HCT116 (cell line): ENCODE measurements around the gene RCE1. TPM values are rescaled to one million over a fixed set of nuclear protein-coding genes. Genes with fewer than 3 reads are reported as not detected.

ENCODE experiments used
- ATAC-seq: fragments of 200-7000 bp; cut with Tn5 transposase; 2 replicates; pipeline ENCODE4 v1.9.1; 2020; ENCODE audit warnings: mild to moderate bottlenecking, moderate library complexity
- BruUV-seq: library from RNA; stranded (reverse); fragments of 400-500 nt; replicated peaks from 2 replicates; lab custom pipeline; 2021; lab: Mats Ljungman, UMichigan
- CTCF ChIA-PET: fragments of 300-600 bp; sonication (Branson Sonifier 250); formaldehyde crosslinking; loops from one replicate; lab custom pipeline; 2021; ENCODE audit warnings: antibody characterized with exemption; lab: Charles Lee
- POLR2A ChIA-PET: fragments of 300-600, 350-600 bp; sonication (Branson Sonifier 250); formaldehyde crosslinking; loops from one replicate; lab custom pipeline; 2021; ENCODE audit warnings: antibody characterized with exemption; lab: Charles Lee
- RAD21 ChIA-PET, 2 experiments: fragments of 300-600 bp; sonication (Branson Sonifier 250); formaldehyde crosslinking; loops; one replicate each; lab custom pipeline; 2023; ENCODE audit warnings: low total read pairs in 2 of 2; ENCODE audit not compliant: uncharacterized antibody in 2 of 2, unreplicated experiment in 2 of 2, low non-redundant PET in 1 of 2; lab: Charles Lee
- DNase-seq: peaks from one replicate; pipeline ENCODE4 v3.0.0-alpha.2; 2010; ENCODE audit warnings: low read depth, low spot score
- H2AFZ ChIP-seq: fragments of 200-600 bp; shearing (Covaris generic), sonication (generic); 2 replicates; pipeline ENCODE4 v1.6.1; 2017; ENCODE audit warnings: low read depth, mixed run types, mixed read lengths, antibody characterized with exemption, low read length; ENCODE audit not compliant: poor library complexity, severe bottlenecking
- H3K27ac ChIP-seq: 2 replicates; pipeline ENCODE4 v1.5.1; 2012; ENCODE audit warnings: low read depth, low read length
- H3K27me3 ChIP-seq: fragments of 200-600 bp; sonication (generic); 2 replicates; pipeline ENCODE4 v1.6.1; 2016; ENCODE audit warnings: mixed run types, low read length, mixed read lengths; ENCODE audit not compliant: insufficient read depth
- H3K36me3 ChIP-seq, 2 experiments: fragments of 200-500 bp in 1 of 2; fragments of 200-600 bp in 1 of 2; sonication (Bioruptor generic) in 1 of 2; sonication (generic) in 1 of 2; 2 replicates each; pipeline versions ENCODE4 v1.5.1 to v1.6.1; 2014 to 2016; ENCODE audit warnings: low read length in 2 of 2, inconsistent platforms in 1 of 2, mixed read lengths in 1 of 2, mixed run types in 1 of 2; ENCODE audit not compliant: insufficient read depth in 2 of 2, control insufficient read depth in 1 of 2
- H3K4me1 ChIP-seq, 2 experiments: fragments of 200-600 bp in 1 of 2; sonication (generic) in 1 of 2; 2 replicates each; pipeline versions ENCODE4 v1.5.1 to v1.6.1; 2012 to 2017; ENCODE audit warnings: low read length in 2 of 2, inconsistent platforms in 1 of 2, mild to moderate bottlenecking in 1 of 2, mixed read lengths in 1 of 2, mixed run types in 1 of 2, moderate library complexity in 1 of 2; ENCODE audit not compliant: insufficient read depth in 2 of 2, control insufficient read depth in 1 of 2
- H3K4me2 ChIP-seq: fragments of 200-600 bp; sonication (generic); 2 replicates; pipeline ENCODE4 v1.6.1; 2017; ENCODE audit warnings: mixed run types, low read length, mixed read lengths
- H3K4me3 ChIP-seq, 2 experiments: fragments of 200-600 bp in 1 of 2; sonication (generic) in 1 of 2; replicated peaks in 1 of 2; 2 replicates each; pipeline ENCODE4 v1.5.1; 2011 to 2016; ENCODE audit warnings: low read length in 2 of 2, control low read depth in 1 of 2, low read depth in 1 of 2, mild to moderate bottlenecking in 1 of 2, mixed read lengths in 1 of 2, mixed run types in 1 of 2
- H3K79me2 ChIP-seq: fragments of 200-600 bp; sonication (generic); 2 replicates; pipeline ENCODE4 v1.6.1; 2017; ENCODE audit warnings: mild to moderate bottlenecking, mixed run types, low read length, moderate library complexity, mixed read lengths; ENCODE audit not compliant: insufficient read depth
- H3K9ac ChIP-seq: fragments of 200-600 bp; sonication (generic); 2 replicates; pipeline ENCODE4 v1.6.1; 2016; ENCODE audit warnings: low read length, mixed read lengths
- H3K9me2 ChIP-seq: fragments of 200-600 bp; sonication (generic), shearing (Covaris generic); 2 replicates; pipeline ENCODE4 v1.6.1; 2017; ENCODE audit warnings: mixed run types, mild to moderate bottlenecking, moderate library complexity; ENCODE audit not compliant: insufficient read depth
- H3K9me3 ChIP-seq, 2 experiments: fragments of 200-500 bp in 1 of 2; fragments of 200-600 bp in 1 of 2; sonication (Bioruptor generic) in 1 of 2; sonication (generic) in 1 of 2; 2 replicates each; pipeline ENCODE4 v1.6.1; 2014 to 2017; ENCODE audit warnings: low read length in 2 of 2, mixed read lengths in 2 of 2, inconsistent platforms in 1 of 2, low read depth in 1 of 2, mild to moderate bottlenecking in 1 of 2, mixed run types in 1 of 2, moderate library complexity in 1 of 2; ENCODE audit not compliant: control insufficient read depth in 1 of 2, insufficient read depth in 1 of 2
- H4K20me1 ChIP-seq: fragments of 200-600 bp; sonication (generic), shearing (Covaris generic); 2 replicates; pipeline ENCODE4 v1.6.1; 2017; ENCODE audit warnings: mixed run types, mild to moderate bottlenecking, moderate library complexity; ENCODE audit not compliant: insufficient read depth
- EZH2phosphoT487 ChIP-seq: fragments of 200-600 bp; IDR thresholded peaks from 2 replicates; pipeline ENCODE4 v1.6.1; 2018; ENCODE audit warnings: antibody characterized with exemption, borderline replicate concordance
- JUND ChIP-seq: IDR thresholded peaks from 2 replicates; pipeline ENCODE4 v1.6.1; 2012
- POLR2AphosphoS5 ChIP-seq: IDR thresholded peaks from 2 replicates; pipeline ENCODE4 v1.6.1; 2011; ENCODE audit warnings: mild to moderate bottlenecking, low read depth, low read length, moderate library complexity
- SIN3A ChIP-seq: IDR thresholded peaks from 2 replicates; pipeline ENCODE4 v1.6.1; 2012; ENCODE audit warnings: low read depth
- SP1 ChIP-seq: IDR thresholded peaks from 2 replicates; pipeline ENCODE4 v1.6.1; 2012; ENCODE audit warnings: low read depth
- SRF ChIP-seq: IDR thresholded peaks from 2 replicates; pipeline ENCODE4 v1.6.1; 2012; ENCODE audit warnings: low read depth
- intact Hi-C: fragments of 100-400 bp; cut with micrococcal nuclease; formaldehyde crosslinking; loops from 2 replicates; pipeline ENCODE4 v1.10.0; 2022
- total RNA-seq: library from RNA; stranded (reverse); gene quantifications from one replicate; pipeline ENCODE4 v1.2.1, GENCODE V29; 2021; ENCODE audit not compliant: unreplicated experiment
- TF ChIP-seq, protein P1 (sequence below): IDR thresholded peaks from 2 replicates; pipeline ENCODE4 v1.6.1; 2012
- TF ChIP-seq, protein P2 (sequence below), 3 experiments: fragments of 200-600 bp in 1 of 3; sonication (generic) in 1 of 3; IDR thresholded peaks in 2 of 3; conservative IDR thresholded peaks in 1 of 3; 2 replicates each; pipeline ENCODE4 v1.5.1; 2012 to 2017; ENCODE audit warnings: low read depth in 2 of 3, low read length in 2 of 3, antibody characterized with exemption in 1 of 3, borderline replicate concordance in 1 of 3, control low read depth in 1 of 3, mild to moderate bottlenecking in 1 of 3, mixed read lengths in 1 of 3, mixed run types in 1 of 3, moderate library complexity in 1 of 3; ENCODE audit not compliant: insufficient read depth in 1 of 3

RCE1 gene
- total RNA-seq, 1 experiment from 2014 or later: 35.3 TPM

DNA sequence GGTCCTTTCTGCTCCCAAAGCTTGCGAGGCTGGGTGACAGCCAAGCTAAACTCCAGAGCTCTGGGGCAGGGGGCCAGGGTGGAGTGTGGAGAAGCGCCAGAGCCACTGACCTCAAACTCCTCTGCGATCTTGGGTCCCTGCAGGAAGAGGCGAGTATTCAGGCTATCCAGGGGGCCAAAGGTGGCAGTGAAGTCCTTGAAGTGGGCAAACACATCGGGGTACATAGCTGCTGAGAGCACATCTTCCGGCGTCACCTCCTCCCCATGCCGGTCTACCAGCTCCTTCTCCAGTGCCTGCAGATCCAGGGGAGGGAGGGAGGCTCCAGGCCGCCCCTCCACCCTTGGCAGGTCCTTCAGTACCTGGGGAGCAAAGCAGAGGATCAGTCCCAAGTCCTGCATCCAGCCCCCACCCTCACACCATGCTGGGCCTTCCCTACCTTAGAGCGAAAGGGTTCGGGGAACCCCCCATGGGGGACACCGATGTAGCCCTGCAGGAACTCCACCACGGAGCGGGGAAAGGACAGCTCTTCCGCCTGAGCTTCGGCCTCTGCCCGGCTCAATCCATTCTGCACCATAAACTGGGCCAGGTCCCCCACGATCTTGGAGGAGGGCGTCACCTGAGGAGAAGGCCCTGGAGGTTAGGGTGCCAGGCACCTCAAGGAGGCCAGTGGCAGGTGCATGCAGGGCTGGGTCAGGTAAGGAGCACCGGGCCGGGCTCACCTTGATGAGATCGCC, 6.4 kb downstream of the RCE1 start:
- TF ChIP-seq EZH2phosphoT487 (no peak), JUND (no peak), SP1 (no peak), POLR2AphosphoS5 (no peak), SIN3A (no peak), SRF (no peak)
- TF ChIP-seq, protein P1, sequence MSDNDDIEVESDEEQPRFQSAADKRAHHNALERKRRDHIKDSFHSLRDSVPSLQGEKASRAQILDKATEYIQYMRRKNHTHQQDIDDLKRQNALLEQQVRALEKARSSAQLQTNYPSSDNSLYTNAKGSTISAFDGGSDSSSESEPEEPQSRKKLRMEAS: no peak
- TF ChIP-seq, protein P2, sequence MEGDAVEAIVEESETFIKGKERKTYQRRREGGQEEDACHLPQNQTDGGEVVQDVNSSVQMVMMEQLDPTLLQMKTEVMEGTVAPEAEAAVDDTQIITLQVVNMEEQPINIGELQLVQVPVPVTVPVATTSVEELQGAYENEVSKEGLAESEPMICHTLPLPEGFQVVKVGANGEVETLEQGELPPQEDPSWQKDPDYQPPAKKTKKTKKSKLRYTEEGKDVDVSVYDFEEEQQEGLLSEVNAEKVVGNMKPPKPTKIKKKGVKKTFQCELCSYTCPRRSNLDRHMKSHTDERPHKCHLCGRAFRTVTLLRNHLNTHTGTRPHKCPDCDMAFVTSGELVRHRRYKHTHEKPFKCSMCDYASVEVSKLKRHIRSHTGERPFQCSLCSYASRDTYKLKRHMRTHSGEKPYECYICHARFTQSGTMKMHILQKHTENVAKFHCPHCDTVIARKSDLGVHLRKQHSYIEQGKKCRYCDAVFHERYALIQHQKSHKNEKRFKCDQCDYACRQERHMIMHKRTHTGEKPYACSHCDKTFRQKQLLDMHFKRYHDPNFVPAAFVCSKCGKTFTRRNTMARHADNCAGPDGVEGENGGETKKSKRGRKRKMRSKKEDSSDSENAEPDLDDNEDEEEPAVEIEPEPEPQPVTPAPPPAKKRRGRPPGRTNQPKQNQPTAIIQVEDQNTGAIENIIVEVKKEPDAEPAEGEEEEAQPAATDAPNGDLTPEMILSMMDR (IDR thresholded peaks at IDR 0.05 in 2 of 3, conservative IDR thresholded peaks at IDR 0.05 in 1 of 3; ENCODE audit: borderline replicate concordance in 1 of 3, insufficient read depth in 1 of 3, low read depth in 2 of 3, low read length in 2 of 3): no peak
- Histone ChIP-seq H3K4me3 (no peak overlapping the region), H3K9ac (no peak overlapping the region), H4K20me1 (no peaks in the 10 kb centered on the region), H3K9me3 (no peaks in the 10 kb centered on the region), H3K9me2 (no peaks in the 10 kb centered on the region), H2AFZ (no peak overlapping the region), H3K79me2 (peaks cover 21% of the 10 kb centered on the region), H3K36me3 (peaks cover 7 to 20% of the 10 kb centered on the region in 2 experiments), H3K4me2 (no peak overlapping the region), H3K27me3 (no peaks in the 10 kb centered on the region), H3K27ac (no peak overlapping the region), H3K4me1 (peaks cover 0 to 8% of the 10 kb centered on the region in 2 experiments; a peak in 3 of 4 replicates)
- DNase-seq (no peak), ATAC-seq (no peak)
- intact Hi-C loops: no loop called here
- ChIA-PET RAD21 (no interaction called here), POLR2A (no interaction called here), CTCF (interaction anchor here (0.6 kb wide), 1 partner anchor 552 kb away, joined by 3 read pairs; the partner anchor contains the start of gene PPP1CA)
- no TSS peak for BruUV-seq
